Thyroid gland (tissue), 4 donors: ENCODE results near the gene MTARC2.

Source experiments
- CTCF ChIP-seq, 6 experiments: fragments of 200-600 bp in 3 of 6; fragments of 450-650 bp in 3 of 6; sonication (generic) in 3 of 6; IDR thresholded peaks; one replicate each; pipeline ENCODE4 v1.5.1; 2016 to 2019; ENCODE audit warnings: antibody characterized with exemption in 6 of 6, mild to moderate bottlenecking in 2 of 6, inconsistent platforms in 1 of 6, moderate library complexity in 1 of 6
- POLR2A ChIP-seq, 2 donors: fragments of 450-650 bp; IDR thresholded peaks; one replicate each; pipeline ENCODE4 v1.6.1; 2017; ENCODE audit warnings: antibody characterized with exemption in 2 of 2, mild to moderate bottlenecking in 2 of 2, moderate library complexity in 1 of 2

- TF ChIP-seq POLR2A (IDR thresholded peaks at IDR 0.05) (no peak), CTCF (IDR thresholded peaks at IDR 0.05) (no peak)
Observed at GRCh38 chr1:220786057-220786336, 37.9 kb downstream of the MTARC2 start.
